Measurements from ENCODE around the gene JAKMIP1.
"Not testable (repeated sequence)": the region's sequence is repeated elsewhere in the genome, so short reads cannot be mapped to it uniquely, and the experiment has no call there.

The JAKMIP1 gene

GRCh38 chr4:6141021-6141420, 59.3 kb downstream of the JAKMIP1 start:
- not testable (repeated sequence) for DNase-seq

GRCh38 chr4:6137747-6138135, 62.6 kb downstream of the JAKMIP1 start:
- DNase-seq = no peak

- no peak for DNase-seq
Measured at GRCh38 chr4:6137027-6137746, 63.2 kb downstream of the JAKMIP1 start.

- DNase-seq = peak; percentile 77
Measured at GRCh38 chr4:6134612-6135220, 65.6 kb downstream of the JAKMIP1 start.

GRCh38 chr4:6132716-6133115, 67.6 kb downstream of the JAKMIP1 start:
- no peak for DNase-seq

- no peak for DNase-seq
Measured at GRCh38 chr4:6128221-6128850, 72.0 kb downstream of the JAKMIP1 start.

- no peak for DNase-seq
Measured at GRCh38 chr4:6126971-6127745, 73.2 kb downstream of the JAKMIP1 start.

- no peak for DNase-seq
Measured at GRCh38 chr4:6125103-6125651, 75.2 kb downstream of the JAKMIP1 start.

- DNase-seq = no peak
Measured at GRCh38 chr4:6124386-6125102, 75.8 kb downstream of the JAKMIP1 start.

- no peak for DNase-seq
Measured at GRCh38 chr4:6123976-6124375, 76.4 kb downstream of the JAKMIP1 start.

GRCh38 chr4:6123541-6123940, 76.8 kb downstream of the JAKMIP1 start:
- no peak for DNase-seq

- no peak for DNase-seq
Measured at GRCh38 chr4:6123116-6123515, 77.2 kb downstream of the JAKMIP1 start.

GRCh38 chr4:6122496-6122895, 77.9 kb downstream of the JAKMIP1 start:
- no peak for DNase-seq

GRCh38 chr4:6121941-6122340, 78.4 kb downstream of the JAKMIP1 start:
- DNase-seq = no peak

GRCh38 chr4:6121276-6121850, 79.0 kb downstream of the JAKMIP1 start:
- DNase-seq = no peak

GRCh38 chr4:6120361-6120760, 80.0 kb downstream of the JAKMIP1 start:
- DNase-seq = no peak

- no peak for DNase-seq
Measured at GRCh38 chr4:6119507-6120020, 80.8 kb downstream of the JAKMIP1 start.

GRCh38 chr4:6118201-6118600, 82.1 kb downstream of the JAKMIP1 start:
- no peak for DNase-seq

GRCh38 chr4:6116696-6117285, 83.6 kb downstream of the JAKMIP1 start:
- DNase-seq = no peak

GRCh38 chr4:6115746-6116586, 84.4 kb downstream of the JAKMIP1 start:
- DNase-seq = no peak

- DNase-seq = no peak
Measured at GRCh38 chr4:6115342-6115741, 85.0 kb downstream of the JAKMIP1 start.
